ENCODE measurements around the gene CDK11B. TPM values are rescaled to one million over a fixed set of nuclear protein-coding genes. Genes with fewer than 3 reads are reported as not detected.

Gene CDK11B
- total RNA-seq, 1 donor from 2014 or later = 32.1 TPM

DNA sequence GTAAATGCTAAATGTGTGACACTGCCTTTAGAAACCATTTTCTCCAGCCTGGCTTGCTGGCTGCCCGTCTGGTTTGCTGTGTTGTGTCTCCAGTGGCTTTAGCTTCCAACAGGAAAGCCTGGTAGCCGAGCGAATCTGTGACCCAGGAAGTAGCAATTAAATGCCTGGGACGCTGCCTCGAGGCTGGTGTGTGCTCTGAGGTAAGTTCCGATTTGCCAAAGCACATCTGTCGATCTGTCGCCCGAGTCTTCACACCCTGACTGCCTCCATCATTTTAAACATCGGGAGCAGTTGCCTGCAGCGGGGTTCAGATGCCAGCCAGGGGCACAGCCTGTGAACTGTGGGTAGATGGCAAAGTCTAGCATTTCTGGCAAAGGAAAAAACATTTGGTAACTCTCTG lies 41.3 kb downstream of the CDK11B start:
- H3K36me3 Mint-ChIP-seq (ENCODE audit: low read depth) = peaks cover 13% of the 10 kb centered on the region
- H3K27me3 Mint-ChIP-seq (ENCODE audit: low read depth) = no peaks in the 10 kb centered on the region
- H3K4me1 Mint-ChIP-seq (ENCODE audit: low read depth) = peaks cover 25% of the 10 kb centered on the region
- no peak for DNase-seq (ENCODE audit: low spot score)
- intact Hi-C loops (cut with micrococcal nuclease) = no loop called here
- H3K9me3 Mint-ChIP-seq = no peaks in the 10 kb centered on the region
- peak overlapping the region; percentile 86 for H3K4me3 Mint-ChIP-seq (ENCODE audit: low read depth)
- H3K27ac Mint-ChIP-seq = peak overlapping the region; percentile 22

DNA sequence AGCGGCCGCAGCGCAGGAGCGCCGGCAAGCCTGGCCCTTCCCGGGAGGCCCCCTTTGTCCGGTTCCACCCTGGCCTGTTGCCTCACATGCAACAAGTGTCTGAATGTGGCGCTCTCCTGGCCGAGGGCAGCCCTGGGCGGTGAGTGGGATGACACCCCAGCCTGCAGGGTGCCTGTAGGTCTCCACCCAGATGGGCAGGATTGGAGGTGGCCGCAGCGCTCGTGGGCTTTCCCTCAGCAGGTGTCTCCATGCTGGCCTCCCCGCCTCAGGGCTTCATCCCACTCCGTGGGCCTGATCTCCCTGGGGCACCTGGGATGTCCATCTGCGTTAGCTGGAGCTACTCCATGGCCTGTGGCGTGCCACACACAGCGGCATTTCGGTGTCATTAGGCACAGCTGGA lies 42.0 kb downstream of the CDK11B start:
- no peaks in the 10 kb centered on the region for H3K27me3 Mint-ChIP-seq (ENCODE audit: low read depth)
- DNase-seq (ENCODE audit: low spot score) = no peak
- intact Hi-C loops (cut with micrococcal nuclease) = no loop called here
- H3K9me3 Mint-ChIP-seq = no peaks in the 10 kb centered on the region
- peaks cover 25% of the 10 kb centered on the region for H3K4me1 Mint-ChIP-seq (ENCODE audit: low read depth)
- peaks cover 17% of the 10 kb centered on the region for H3K36me3 Mint-ChIP-seq (ENCODE audit: low read depth)
- peak overlapping the region; percentile 86 for H3K4me3 Mint-ChIP-seq (ENCODE audit: low read depth)
- peak overlapping the region; percentile 22 for H3K27ac Mint-ChIP-seq

DNA sequence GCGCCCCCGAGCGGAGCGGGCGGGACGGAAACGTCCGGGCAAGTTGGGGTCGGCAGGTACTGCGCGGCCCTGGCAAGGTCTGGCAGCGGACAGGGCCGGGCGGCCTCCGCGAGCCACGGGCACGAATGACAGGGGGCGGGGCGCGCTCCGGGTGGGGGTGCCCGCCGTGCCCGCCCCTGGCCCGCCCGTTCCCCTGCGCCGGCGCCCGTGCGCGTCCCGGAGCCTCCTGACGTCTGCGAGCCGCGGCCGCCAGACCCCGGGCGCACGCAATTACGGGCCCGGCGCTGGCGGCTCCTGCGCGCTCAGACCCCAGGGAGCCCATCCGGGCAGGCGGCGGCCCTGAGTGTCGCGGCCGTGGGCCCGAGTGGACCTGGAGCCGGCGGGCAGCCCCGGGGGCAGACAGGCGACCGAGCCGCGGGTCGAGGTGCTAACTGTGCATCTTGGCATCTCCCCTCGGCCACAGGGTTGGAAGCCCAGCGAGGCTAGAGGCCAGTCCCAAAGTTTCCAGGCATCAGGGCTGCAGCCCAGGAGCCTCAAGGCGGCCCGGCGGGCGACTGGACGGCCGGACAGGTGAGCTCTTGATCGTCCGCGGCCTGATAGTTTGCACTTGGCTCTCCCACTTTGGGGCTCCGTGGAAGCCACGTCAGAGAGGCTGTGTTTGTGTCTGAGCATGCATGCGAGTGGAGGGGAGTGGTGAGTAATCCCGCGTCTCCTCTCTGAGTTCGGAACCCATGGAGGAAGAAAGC lies 42.6 kb downstream of the CDK11B start:
- Mint-ChIP-seq H3K36me3 (ENCODE audit: low read depth) (peaks cover 17% of the 10 kb centered on the region), H3K27me3 (ENCODE audit: low read depth) (no peaks in the 10 kb centered on the region), H3K9me3 (no peaks in the 10 kb centered on the region), H3K27ac (peak overlapping the region; percentile 71), H3K4me3 (ENCODE audit: low read depth) (peak overlapping the region; percentile 86), H3K4me1 (ENCODE audit: low read depth) (peaks cover 25% of the 10 kb centered on the region)
- peak; percentile 40 for DNase-seq (ENCODE audit: low spot score)
- intact Hi-C loops (cut with micrococcal nuclease) = no loop called here

DNA sequence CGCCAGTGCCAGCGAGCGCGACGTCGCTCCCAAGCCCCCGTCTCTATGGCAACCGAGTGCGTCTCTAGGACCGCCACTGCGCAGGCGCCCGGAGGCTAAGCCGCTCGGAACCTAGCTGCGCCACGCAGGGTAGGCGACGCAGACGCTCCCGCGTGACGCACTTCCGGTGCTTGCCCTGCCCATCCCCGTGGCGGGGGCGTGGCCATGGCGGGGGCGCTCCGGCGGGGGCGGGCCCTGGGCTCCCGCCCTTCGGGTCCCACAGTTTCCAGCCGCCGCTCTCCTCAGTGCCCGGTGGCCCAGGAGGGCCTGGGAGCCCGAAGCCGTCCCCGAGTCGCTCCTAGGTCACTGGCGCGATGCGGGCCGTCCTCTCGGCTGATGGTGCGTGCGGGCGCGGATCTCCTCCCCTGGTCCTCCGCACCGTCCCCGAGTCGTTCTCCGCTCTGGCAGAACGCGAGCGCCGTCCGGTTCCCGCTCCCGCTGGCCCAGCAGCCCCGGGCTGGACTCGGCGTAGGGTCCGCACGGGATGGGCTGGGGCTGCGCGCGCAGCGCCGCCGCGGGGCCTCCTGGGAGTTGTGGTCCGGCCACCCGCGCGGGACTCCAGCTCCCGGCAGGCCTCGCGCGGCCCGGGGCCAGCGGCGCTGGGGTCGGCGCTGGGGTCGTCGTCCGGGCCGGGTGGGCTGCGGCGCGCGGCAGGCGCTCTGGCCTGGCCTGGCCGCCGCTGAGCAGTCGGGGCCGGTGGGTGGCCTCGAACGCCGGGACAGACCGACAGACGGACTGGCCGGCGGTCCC lies 43.4 kb downstream of the CDK11B start, which contains the start of gene MIB2:
Gene MIB2 (plus strand): TSS at position 245 of the 789 bp plus-strand sequence. CDS start 7,953 bp downstream, outside the sequence.
- intact Hi-C loops (cut with micrococcal nuclease) = loop anchor here (2.0 kb wide), 2 partner anchors 41 to 43 kb away; partner anchors contain the start of genes CDK11B and SSU72
- peak; percentile 98 for DNase-seq (ENCODE audit: low spot score)
- H3K4me1 Mint-ChIP-seq (ENCODE audit: low read depth) = peaks cover 25% of the 10 kb centered on the region
- H3K4me3 Mint-ChIP-seq (ENCODE audit: low read depth) = peak within 1 kb of the TSS; percentile 96
- H3K9me3 Mint-ChIP-seq = no peaks in the 10 kb centered on the region
- H3K27me3 Mint-ChIP-seq (ENCODE audit: low read depth) = no peaks in the 10 kb centered on the region
- peaks cover 17% of the 10 kb centered on the region for H3K36me3 Mint-ChIP-seq (ENCODE audit: low read depth)
- H3K27ac Mint-ChIP-seq = peak within 1 kb of the TSS; percentile 97

DNA sequence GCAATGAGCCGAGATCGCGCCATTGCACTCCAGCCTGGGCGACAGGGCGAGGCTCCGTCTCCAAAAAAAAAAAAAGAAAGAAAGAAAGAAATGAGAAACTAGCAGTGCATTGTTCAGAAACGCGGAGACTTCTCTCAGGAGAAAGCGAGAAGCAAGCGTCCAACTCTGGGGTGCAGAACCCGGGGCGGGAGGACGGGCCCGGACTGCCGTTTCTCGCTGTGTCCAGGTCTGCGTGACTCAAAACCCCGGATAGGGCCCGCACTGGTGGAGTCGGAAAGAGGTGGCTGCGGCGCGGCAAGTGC lies 43.9 kb downstream of the CDK11B start:
- no peak for DNase-seq (ENCODE audit: low spot score)
- peak overlapping the region; percentile 96 for H3K4me3 Mint-ChIP-seq (ENCODE audit: low read depth)
- peaks cover 17% of the 10 kb centered on the region for H3K36me3 Mint-ChIP-seq (ENCODE audit: low read depth)
- intact Hi-C loops (cut with micrococcal nuclease) = loop anchor here (2.0 kb wide), 2 partner anchors 40 to 44 kb away; partner anchors contain the start of genes CDK11B and SSU72
- peaks cover 25% of the 10 kb centered on the region for H3K4me1 Mint-ChIP-seq (ENCODE audit: low read depth)
- no peaks in the 10 kb centered on the region for H3K27me3 Mint-ChIP-seq (ENCODE audit: low read depth)
- no peaks in the 10 kb centered on the region for H3K9me3 Mint-ChIP-seq
- H3K27ac Mint-ChIP-seq = peak overlapping the region; percentile 97

DNA sequence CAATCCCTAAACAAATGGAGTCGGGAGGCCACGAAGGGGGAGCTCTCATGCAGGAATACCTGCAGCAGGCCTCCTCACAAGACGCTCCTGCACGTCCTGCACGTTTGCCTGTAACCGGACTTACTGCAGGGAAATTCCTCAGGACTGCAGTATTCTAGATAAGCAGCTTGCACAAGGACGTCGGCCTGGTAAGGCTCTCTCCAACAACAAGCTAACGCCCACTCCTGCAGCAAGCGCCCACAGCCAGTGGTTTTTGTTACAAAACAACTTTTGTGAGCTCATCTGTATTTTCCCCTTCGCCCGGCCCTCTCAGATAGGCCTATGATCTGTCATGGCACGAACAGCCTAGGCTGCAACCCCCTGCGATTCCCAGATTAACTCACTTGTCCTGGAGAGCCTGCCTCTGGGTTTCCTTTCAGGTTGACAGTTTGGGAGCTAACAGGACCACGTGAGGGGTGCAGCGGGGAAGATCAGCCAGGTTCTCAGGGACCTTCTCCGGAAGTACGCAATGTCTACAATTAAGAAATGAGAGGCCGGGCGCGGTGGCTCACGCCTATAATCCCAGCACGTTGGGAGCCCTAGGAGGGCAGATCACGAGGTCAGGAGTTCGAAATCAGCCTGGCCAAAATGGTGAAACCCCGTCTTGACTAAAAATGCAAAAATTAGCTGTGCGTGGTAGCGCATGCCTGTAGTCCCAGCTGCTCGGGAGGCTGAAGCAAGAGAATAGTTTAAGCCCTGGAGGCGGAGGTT lies 44.4 kb downstream of the CDK11B start:
- H3K4me3 Mint-ChIP-seq (ENCODE audit: low read depth) = peak overlapping the region; percentile 96
- H3K27ac Mint-ChIP-seq = peak overlapping the region; percentile 97
- intact Hi-C loops (cut with micrococcal nuclease) = loop anchor here (2.0 kb wide), 2 partner anchors 40 to 44 kb away; partner anchors contain the start of genes CDK11B and SSU72
- no peaks in the 10 kb centered on the region for H3K9me3 Mint-ChIP-seq
- H3K4me1 Mint-ChIP-seq (ENCODE audit: low read depth) = peaks cover 25% of the 10 kb centered on the region
- DNase-seq (ENCODE audit: low spot score) = peak; percentile 43
- peaks cover 17% of the 10 kb centered on the region for H3K36me3 Mint-ChIP-seq (ENCODE audit: low read depth)
- H3K27me3 Mint-ChIP-seq (ENCODE audit: low read depth) = no peaks in the 10 kb centered on the region

DNA sequence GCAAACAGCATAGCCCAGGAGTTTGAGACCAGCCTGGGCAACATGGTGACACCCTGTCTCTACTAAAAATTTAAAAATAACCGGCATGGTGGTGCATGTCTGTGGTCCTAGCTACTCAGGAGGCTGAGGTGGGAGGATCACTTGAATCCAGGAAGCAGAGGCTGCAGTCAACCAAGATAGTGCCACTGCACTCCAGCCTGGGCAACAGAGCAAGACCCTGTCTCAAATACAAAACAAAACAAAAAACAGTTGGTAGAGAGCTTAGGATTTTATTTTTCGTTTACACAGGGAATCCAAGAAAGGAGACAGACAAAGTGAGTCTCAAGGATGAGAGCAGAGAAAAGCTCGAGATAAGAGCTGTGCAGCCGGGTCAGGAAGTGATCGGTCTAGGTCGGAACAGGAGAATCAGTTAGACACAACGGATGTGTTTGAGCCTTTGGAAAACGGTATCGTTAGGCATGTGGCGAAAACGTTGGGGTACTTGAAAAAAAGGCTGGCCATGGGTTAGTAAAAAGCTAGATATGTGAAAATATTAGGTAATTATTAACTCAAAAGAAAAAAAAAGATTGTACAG lies 45.2 kb downstream of the CDK11B start:
- intact Hi-C loops (cut with micrococcal nuclease) = loop anchor here (2.0 kb wide), 2 partner anchors 39 to 45 kb away; partner anchors contain the start of genes CDK11B and SSU72
- no peak for DNase-seq (ENCODE audit: low spot score)
- H3K4me3 Mint-ChIP-seq (ENCODE audit: low read depth) = peak overlapping the region; percentile 96
- H3K9me3 Mint-ChIP-seq = no peaks in the 10 kb centered on the region
- H3K27ac Mint-ChIP-seq = peak overlapping the region; percentile 97
- peaks cover 25% of the 10 kb centered on the region for H3K4me1 Mint-ChIP-seq (ENCODE audit: low read depth)
- no peaks in the 10 kb centered on the region for H3K27me3 Mint-ChIP-seq (ENCODE audit: low read depth)
- peaks cover 17% of the 10 kb centered on the region for H3K36me3 Mint-ChIP-seq (ENCODE audit: low read depth)

DNA sequence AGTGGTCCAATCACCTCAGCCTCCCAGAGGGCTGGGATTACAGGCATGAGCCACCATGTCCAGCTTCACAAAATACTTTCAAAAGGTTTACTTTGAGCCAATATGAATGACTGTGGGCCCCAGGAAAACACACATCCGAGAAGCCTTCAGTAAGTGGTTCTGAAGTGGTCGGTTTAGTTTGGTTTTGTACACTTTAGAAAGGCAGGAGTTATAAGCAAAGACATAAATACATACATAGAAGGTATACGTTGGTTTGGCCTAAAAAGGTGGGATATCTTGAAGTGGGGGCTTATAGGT lies 46.8 kb downstream of the CDK11B start:
- H3K9me3 Mint-ChIP-seq = no peaks in the 10 kb centered on the region
- H3K27ac Mint-ChIP-seq = no peak overlapping the region
- H3K36me3 Mint-ChIP-seq (ENCODE audit: low read depth) = peaks cover 14% of the 10 kb centered on the region
- no peak for DNase-seq (ENCODE audit: low spot score)
- peak overlapping the region; percentile 9 for H3K4me3 Mint-ChIP-seq (ENCODE audit: low read depth)
- peaks cover 21% of the 10 kb centered on the region for H3K4me1 Mint-ChIP-seq (ENCODE audit: low read depth)
- intact Hi-C loops (cut with micrococcal nuclease) = no loop called here
- no peaks in the 10 kb centered on the region for H3K27me3 Mint-ChIP-seq (ENCODE audit: low read depth)

DNA sequence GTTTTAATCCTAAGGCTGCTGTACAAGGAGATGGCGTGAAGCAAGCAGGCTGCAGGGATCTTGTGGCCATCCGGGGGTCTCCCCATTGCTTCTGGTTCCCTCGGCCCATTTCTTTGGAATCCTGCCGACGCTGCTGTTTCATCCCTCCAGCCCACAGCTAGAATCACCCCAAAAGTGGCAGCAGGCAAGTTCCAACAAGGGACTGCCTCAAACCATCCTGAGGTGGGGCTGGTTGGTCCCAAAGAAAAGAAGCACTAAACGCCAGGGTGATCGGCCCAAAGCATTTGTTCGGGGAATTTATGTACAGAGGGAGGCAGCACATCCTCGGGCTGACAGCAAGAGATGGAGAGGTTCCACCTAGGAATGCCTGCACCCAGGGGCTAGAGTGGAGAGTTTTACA lies 48.0 kb downstream of the CDK11B start:
- DNase-seq (ENCODE audit: low spot score) = no peak
- Mint-ChIP-seq H3K9me3 (no peaks in the 10 kb centered on the region), H3K36me3 (ENCODE audit: low read depth) (peaks cover 14% of the 10 kb centered on the region), H3K27ac (peak overlapping the region; percentile 40), H3K4me3 (ENCODE audit: low read depth) (no peak overlapping the region), H3K27me3 (ENCODE audit: low read depth) (no peaks in the 10 kb centered on the region), H3K4me1 (ENCODE audit: low read depth) (peaks cover 23% of the 10 kb centered on the region)
- intact Hi-C loops (cut with micrococcal nuclease) = no loop called here

DNA sequence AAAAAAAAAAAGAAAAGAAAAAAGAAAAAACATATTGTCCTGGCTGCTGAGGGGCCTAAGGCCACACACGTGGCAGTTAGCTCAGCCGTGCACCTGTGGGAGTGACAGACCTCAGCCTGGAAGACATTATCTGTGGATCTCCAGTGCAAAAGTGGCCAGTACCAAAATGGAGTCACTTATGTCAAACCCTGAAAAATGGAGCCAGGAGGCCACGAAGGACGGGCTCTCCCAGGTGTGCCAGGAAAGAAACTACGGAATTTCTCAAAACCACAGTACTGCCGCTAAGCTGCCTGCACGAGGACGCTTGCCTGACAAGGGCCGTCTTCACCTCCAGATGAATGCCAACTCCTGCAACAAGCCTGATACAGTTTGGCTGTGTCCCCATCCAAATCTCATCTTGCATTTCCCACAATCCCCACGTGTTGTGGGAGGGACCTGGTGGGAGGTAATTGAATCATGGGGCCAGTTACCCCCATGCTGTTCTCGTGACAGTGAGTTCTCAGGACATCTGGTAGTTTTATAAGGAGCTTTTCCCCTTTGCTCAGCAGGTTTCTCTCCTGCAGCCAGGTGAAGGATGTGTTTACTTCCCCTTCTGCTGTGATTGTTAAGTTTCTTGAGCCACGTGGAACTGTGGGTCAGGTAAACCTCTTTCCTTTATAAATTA lies 48.9 kb downstream of the CDK11B start:
- H3K27me3 Mint-ChIP-seq (ENCODE audit: low read depth) = no peaks in the 10 kb centered on the region
- peaks cover 14% of the 10 kb centered on the region for H3K36me3 Mint-ChIP-seq (ENCODE audit: low read depth)
- intact Hi-C loops (cut with micrococcal nuclease) = no loop called here
- H3K4me3 Mint-ChIP-seq (ENCODE audit: low read depth) = no peak overlapping the region
- DNase-seq (ENCODE audit: low spot score) = no peak
- no peaks in the 10 kb centered on the region for H3K9me3 Mint-ChIP-seq
- H3K27ac Mint-ChIP-seq = no peak overlapping the region
- peaks cover 22% of the 10 kb centered on the region for H3K4me1 Mint-ChIP-seq (ENCODE audit: low read depth)

DNA sequence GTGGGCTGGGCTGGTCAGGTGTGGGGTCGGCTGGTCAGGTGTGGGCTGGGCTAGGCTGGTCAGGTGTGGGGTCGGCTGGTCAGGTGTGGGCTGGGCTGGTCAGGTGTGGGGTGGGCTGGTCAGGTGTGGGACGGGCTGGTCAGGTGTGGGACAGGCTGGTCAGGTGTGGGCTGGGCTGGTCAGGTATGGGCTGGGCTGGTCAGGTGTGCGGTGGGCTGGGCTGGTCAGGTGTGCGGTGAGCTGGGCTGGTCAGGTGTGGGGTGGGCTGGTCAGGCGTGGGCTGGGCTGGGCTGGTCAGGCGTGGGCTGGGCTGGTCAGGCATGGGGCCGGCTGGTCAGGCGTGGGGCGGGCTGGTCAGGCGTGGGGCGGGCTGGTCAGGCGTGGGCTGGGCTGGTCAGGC lies 52.6 kb downstream of the CDK11B start:
- H3K36me3 Mint-ChIP-seq (ENCODE audit: low read depth) = no peaks in the 10 kb centered on the region
- DNase-seq (ENCODE audit: low spot score) = no peak
- H3K27me3 Mint-ChIP-seq (ENCODE audit: low read depth) = no peaks in the 10 kb centered on the region
- intact Hi-C loops (cut with micrococcal nuclease) = no loop called here
- H3K4me3 Mint-ChIP-seq (ENCODE audit: low read depth) = no peak overlapping the region
- H3K27ac Mint-ChIP-seq = no peak overlapping the region
- H3K9me3 Mint-ChIP-seq = no peaks in the 10 kb centered on the region
- H3K4me1 Mint-ChIP-seq (ENCODE audit: low read depth) = peaks cover 6% of the 10 kb centered on the region

DNA sequence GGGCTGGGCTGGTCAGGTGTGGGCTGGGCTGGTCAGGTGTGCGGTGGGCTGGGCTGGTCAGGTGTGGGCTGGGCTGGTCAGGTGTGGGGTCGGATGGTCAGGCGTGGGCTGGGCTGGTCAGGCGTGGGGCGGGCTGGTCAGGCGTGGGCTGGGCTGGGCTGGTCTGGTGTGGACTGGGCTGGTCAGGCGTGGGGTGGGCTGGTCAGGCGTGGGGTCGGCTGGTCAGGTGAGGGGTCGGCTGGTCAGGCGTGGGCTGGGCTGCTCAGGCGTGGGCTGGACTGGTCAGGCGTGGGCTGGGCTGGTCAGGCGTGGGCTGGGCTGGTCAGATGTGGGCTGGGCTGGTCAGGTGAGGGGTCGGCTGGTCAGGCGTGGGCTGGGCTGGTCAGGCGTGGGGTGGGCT lies 53.1 kb downstream of the CDK11B start:
- Mint-ChIP-seq H3K4me3 (ENCODE audit: low read depth) (no peak overlapping the region), H3K4me1 (ENCODE audit: low read depth) (peaks cover 6% of the 10 kb centered on the region)
- intact Hi-C loops (cut with micrococcal nuclease) = no loop called here

More for the DNA sequence above, 53.1 kb downstream of the CDK11B start:
- H3K36me3 Mint-ChIP-seq (ENCODE audit: low read depth) = no peaks in the 10 kb centered on the region
- no peak for DNase-seq (ENCODE audit: low spot score)
- no peaks in the 10 kb centered on the region for H3K9me3 Mint-ChIP-seq
- H3K27ac Mint-ChIP-seq = no peak overlapping the region
- H3K27me3 Mint-ChIP-seq (ENCODE audit: low read depth) = no peaks in the 10 kb centered on the region
